Activated naive CD4-positive, alpha-beta T cell (primary cell): Measurements from ENCODE around the gene PVALB.
A peak's percentile ranks its signal among the peaks of the same experiment; 100 is the strongest.

Source experiments
- DNase-seq, 4 experiments: peaks; one replicate each; lab custom pipeline; 2025; lab: John Stamatoyannopoulos, UW

Gene PVALB

GRCh38 chr22:36811094-36811800, 5.6 kb downstream of the PVALB start:
- DNase-seq = no peak

- DNase-seq = no peak
Observed at GRCh38 chr22:36809351-36809750, 7.5 kb downstream of the PVALB start.

GRCh38 chr22:36808721-36809344, 8.0 kb downstream of the PVALB start:
- no peak for DNase-seq

DNA sequence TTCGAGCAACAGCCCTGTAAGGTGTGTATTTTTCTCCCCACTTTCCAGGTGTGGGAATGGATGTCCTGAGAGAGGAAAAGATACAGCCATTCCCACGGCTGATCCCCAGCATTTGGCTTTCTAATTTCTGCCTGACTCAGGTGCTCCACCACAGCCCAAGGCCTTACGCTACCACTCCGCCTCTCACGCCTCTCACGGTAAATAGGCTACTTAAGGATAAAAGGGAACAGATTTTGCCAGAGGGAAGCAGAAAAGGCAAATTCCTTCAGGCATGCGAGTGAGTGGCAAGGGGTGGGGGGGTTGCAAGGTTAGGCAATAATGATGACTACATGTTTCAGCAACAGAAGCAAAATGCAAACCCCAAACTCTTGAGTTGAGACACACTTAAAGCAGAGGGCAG, 9.2 kb downstream of the PVALB start:
- DNase-seq = no peak

DNA sequence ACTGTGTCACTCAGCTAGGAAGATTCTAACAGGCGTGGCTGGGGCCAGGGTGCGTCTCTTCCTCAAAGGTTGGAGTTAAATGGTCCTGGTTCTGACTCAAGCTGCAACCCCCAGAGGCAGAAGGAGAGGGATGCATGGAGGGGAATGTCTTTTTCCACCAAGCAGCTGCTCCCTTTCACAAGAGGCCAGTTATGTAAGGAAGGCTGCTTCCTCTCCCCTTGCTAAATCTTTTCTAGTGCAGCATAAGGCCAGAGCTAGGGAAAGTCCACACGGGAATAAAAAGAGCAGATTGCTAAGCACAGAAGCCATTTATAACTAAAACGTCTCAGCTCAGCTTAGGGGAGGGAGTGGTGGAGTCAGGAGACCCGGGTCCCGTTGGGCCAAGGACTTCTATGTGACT, 10.0 kb downstream of the PVALB start:
- DNase-seq = no peak

DNA sequence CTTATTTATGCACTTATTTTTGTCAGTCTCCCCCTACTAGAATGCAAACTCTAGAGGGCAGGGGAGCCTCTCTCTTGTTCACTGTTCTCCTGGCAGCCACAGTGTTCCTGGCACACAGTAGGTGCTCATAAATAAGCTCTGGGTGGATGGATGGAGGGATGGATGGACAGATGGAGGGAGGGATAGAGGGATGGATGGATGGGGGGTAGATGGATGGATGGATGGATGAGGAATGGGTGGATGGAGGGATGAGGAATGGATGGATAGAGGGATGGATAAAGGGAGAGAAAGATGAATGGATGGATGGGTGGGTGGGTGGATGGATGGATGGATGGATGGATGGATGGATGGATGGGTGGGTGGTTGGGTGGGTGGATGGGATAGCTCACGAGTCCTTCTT, 13.5 kb downstream of the PVALB start:
- DNase-seq = no peak

GRCh38 chr22:36798674-36799066, 18.2 kb downstream of the PVALB start:
- DNase-seq = no peak

- no peak for DNase-seq
Observed at GRCh38 chr22:36797911-36798673, 18.7 kb downstream of the PVALB start.

- DNase-seq = no peak
Observed at GRCh38 chr22:36797374-36797773, 19.5 kb downstream of the PVALB start.

DNA sequence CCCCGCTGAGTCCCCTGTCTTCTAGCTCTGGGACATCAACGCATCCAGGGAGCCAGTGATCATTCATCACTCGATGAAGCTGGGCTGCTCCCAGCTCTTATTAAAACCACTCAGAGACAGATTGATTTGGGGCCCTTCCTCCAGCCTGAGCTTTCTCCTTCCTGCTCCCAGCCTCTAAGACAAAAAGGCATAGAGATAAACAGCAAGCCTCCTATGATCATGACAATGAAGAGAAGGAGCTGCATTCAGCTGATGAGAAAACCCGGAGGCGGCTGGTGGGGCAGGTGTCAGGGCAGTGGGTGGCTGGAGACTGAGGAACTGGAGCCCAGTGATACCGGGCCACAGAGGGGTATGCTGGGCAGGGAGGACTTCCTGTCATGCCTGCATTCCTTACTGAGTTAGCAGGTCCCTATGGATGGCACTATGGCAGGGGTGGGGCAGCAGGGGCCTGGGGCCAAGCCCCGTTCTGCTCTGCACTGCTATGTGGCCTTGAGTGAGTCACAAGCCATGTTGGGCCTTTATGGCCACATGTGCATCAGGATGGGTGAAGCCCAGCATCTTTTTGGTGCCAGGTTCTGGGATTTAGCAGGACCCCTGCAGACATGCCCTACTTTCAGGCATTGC, 20.2 kb downstream of the PVALB start:
- no peak for DNase-seq

- no peak for DNase-seq
Observed at GRCh38 chr22:36795633-36796032, 21.2 kb downstream of the PVALB start.

GRCh38 chr22:36790648-36791047, 26.2 kb downstream of the PVALB start:
- no peak for DNase-seq

GRCh38 chr22:36787204-36787988, 29.4 kb downstream of the PVALB start:
- no peak for DNase-seq

DNA sequence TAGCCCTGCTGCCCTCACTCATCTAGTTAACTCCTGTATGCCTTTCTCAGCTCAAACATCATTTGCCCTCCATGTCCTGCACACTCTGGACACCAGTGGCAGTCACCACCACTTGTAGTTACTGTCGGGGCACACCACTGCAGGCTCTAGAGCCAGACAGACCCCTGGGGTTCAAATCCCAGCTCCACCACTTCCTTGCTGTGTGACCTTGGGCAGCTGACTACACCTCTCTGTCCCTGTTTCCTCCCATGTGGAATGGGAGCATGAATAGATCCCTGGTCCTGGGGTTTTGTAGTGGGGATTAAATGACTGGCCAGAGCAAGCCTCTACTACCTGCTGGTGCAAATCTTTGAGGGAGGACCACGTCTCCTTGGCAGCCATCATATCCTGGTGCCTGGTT, 33.1 kb downstream of the PVALB start:
- no peak for DNase-seq

DNA sequence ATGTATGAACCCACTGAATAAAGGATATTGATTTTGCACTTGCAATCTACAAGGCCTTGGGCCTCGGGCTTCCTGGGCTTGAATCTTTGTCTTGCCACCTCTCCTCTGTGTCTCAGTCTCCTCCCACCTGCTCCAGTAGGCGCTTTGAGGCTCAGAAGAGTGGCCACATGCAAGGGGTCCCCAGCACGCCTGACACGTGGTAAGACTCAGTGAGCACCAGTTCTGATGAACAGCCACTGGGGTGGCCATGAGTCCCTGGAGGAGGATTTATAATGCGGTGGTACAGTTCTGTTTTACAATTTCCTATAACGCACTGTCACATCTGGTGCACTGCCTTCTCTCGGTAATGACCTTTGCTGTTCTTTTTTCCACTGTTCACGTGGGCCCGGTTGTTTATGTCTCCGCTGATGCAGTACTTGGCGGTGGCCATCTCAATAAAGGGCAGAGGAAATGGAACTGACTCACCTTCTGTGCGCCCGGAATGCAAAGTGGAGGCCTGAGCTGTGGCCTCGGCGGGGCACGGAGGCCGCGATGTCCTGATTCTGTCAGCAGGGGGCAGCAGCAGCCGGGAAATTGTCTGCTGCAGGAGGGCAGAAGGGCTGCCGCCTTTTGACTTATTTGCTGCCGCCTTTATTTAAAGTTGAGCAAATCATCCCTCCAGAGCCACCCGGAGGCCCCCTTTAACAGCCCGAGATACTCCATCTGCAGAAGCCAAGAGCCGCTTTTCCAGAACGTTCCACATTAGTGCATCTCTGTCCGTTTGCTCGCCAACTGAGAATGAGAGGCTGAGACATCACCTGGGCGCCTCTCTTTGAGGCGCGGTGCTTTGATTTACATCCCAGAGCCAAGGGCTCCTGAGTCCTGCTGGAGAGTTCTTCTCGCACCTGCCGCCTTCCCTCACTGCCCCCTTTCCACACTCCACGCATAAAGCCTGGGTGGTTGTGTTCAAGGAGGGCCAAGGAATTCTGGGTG, 34.9 kb downstream of the PVALB start:
- peak; percentile 72 to 85 (median 82) for DNase-seq

DNA sequence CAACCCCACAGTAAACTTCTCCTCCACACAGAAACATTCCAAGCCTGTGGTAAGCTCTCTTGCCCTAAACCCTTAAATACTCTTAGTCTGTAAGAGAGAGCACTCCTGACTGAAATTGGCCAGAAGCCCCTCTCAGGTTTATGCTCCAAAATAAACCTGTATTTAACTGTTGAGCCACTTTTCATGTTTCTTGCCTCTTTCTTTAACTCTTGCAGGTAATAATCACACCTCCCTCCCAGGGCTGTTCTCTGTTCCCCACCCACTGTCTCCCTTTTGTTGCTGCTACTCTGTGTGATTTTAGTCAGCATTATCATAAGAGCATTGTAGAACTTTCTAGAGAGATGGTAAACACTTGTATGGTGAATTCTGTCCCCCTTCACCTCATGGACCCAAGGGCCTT, 38.8 kb downstream of the PVALB start:
- DNase-seq = no peak

GRCh38 chr22:36776722-36777121, 40.1 kb downstream of the PVALB start:
- no peak for DNase-seq

DNA sequence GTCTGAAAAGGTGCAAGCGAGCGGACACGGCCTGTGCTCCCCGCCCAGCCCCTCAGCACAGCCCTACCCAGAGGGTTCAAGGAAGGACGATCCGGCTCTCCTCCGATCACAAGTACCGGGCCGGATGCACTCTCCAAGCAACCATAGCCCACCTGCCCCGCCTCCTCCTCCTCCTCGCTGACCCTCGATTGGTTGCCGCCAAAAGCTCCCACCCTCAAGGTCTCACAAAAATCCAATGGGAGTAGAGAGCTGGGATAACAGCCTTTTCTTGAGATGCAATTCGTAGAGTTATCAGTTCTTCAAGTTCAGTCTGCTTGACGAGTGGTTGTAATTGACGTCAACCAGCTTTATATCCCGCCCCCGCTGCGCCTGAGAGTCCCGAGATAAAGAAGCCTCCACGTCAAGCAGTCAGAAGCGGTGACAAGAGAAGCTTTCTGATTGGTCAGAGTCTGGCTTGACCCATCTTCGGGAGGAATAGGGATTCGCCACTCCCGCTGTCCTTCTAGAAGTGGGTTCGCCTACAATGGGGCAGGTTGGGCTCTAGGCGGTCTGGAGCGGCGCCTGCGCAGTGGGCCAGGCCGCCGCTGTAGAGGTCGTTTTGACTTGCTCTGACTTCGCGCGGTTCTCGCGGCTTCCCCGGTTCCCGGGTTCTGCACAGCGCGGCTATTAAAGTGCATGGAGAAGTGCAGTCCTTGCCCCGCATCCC, 40.7 kb downstream of the PVALB start, which contains the start of gene IFT27:
TSS of gene IFT27 (minus strand) at position 156 of the 706 bp plus-strand sequence. CDS start 412 bp downstream, outside the sequence.
- peak; percentile 92 to 96 (median 94) for DNase-seq

DNA sequence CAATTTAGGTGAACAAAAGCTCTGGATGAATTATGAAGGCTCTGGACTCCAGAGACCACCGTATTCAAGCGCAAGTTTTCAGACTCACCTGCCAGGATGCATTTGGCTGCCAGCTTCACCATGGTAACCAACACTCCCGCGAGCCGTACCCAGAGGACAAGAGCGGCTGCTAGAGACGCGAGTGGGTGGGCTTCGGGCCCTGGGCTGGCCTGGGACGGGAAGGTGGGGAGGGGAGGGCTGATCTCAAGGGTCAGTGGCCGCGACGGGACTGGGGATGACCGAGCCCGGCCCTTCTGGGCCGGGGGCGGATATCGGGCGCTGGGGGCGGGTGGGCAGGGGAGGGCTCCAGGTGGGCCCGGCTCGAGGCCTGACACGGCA, 41.3 kb downstream of the PVALB start:
- DNase-seq = peak in 2 of 4 experiments; percentile 28 to 38

DNA sequence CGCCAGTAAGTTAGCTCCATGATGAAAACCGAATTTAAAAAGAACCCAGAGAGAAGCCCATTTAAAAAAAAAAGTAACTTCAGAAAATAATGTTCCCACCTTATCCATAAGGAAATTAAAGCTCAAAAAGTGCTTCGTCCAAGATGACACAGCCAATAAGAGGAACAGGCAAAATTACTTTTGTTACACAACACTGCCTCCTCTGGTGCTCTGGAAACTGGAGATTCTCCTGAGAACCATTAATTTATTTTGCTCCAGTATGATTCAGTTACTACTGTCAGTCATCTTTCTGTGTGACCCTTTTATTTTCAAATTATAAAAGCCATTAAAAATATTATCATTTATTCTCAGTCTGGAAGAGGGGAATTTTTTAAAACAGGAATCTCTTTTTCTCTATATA, 42.9 kb downstream of the PVALB start:
- DNase-seq = no peak
